A549 treated with AZD2906 at 1 μM for 4 hours (cell line): Measurements from ENCODE around the gene KCTD17. TPM values are rescaled to one million over a fixed set of nuclear protein-coding genes. Genes with fewer than 3 reads are reported as not detected.

Experiments used
- total RNA-seq: library from RNA; stranded (reverse); fragments of 200-300 nt; extraction: Qiagen RNA extraction; gene quantifications from 5 replicates; pipeline ENCODE4 v1.2.3, GENCODE V29; 2022

Gene KCTD17
- 22.3 to 27.5 TPM (median 25.9 TPM) in 5 replicates for total RNA-seq

GRCh38 chr22:37051391-37052385, at the start of gene KCTD17:
Gene KCTD17 (plus strand): TSS chr22:37051742. CDS start chr22:37051761, 19 bp downstream.

GRCh38 chr22:37019309-37020191, 32.0 kb upstream of the KCTD17 start, which contains the start of the genes MPST and TST:
Gene MPST (plus strand): TSS chr22:37019742. CDS start chr22:37019837, 95 bp downstream.
Gene TST (minus strand): TSS chr22:37019447. CDS start chr22:37018732, 715 bp downstream.

GRCh38 chr22:37109242-37109917, 57.8 kb downstream of the KCTD17 start, which contains the start of gene TMPRSS6:
Gene TMPRSS6 (minus strand): TSS chr22:37109713. CDS start chr22:37103417, 6,296 bp downstream.

Other genes with a start within 250 kb of the KCTD17 start
- gene PVALB, start 234.7 kb upstream of the KCTD17 start, total RNA-seq = not detected in 5 replicates
- gene NCF4, start 190.7 kb upstream of the KCTD17 start, total RNA-seq = 0.06 to 0.26 TPM (median 0.08 TPM) in 5 replicates
- gene CSF2RB, start 138.1 kb upstream of the KCTD17 start, total RNA-seq = 0.02 TPM in 1 of 5 replicates, not detected in the others
- 45.4 to 63.9 TPM (median 58.5 TPM) in 5 replicates for gene TST, start 32.3 kb upstream of the KCTD17 start, total RNA-seq
- 44.5 to 79.5 TPM (median 74.6 TPM) in 5 replicates for gene MPST, start 32.0 kb upstream of the KCTD17 start, total RNA-seq
- gene TMPRSS6, start 58.0 kb downstream of the KCTD17 start, total RNA-seq = 0.06 TPM in 1 of 5 replicates, not detected in the others
- gene IL2RB, start 98.2 kb downstream of the KCTD17 start, total RNA-seq = 0.06 to 0.17 TPM (median 0.09 TPM) in 4 of 5 replicates, not detected in the other
- 8.3 to 10.9 TPM (median 10.3 TPM) in 5 replicates for gene C1QTNF6, start 136.5 kb downstream of the KCTD17 start, total RNA-seq
- not detected in 5 replicates for gene SSTR3, start 160.7 kb downstream of the KCTD17 start, total RNA-seq
- 0.09 to 0.14 TPM (median 0.11 TPM) in 4 of 5 replicates, not detected in the other for gene RAC2, start 192.5 kb downstream of the KCTD17 start, total RNA-seq
- 0.49 to 0.79 TPM (median 0.59 TPM) in 5 replicates for gene CYTH4, start 230.8 kb downstream of the KCTD17 start, total RNA-seq